Astrocyte (in vitro differentiated cells and primary cell): ENCODE data around the gene COL28A1. TPM values are rescaled to one million over a fixed set of nuclear protein-coding genes. Genes with fewer than 3 reads are reported as not detected.
"Not testable (repeated sequence)": the region's sequence is repeated elsewhere in the genome, so short reads cannot be mapped to it uniquely, and the experiment has no call there.

Experiments used
- DNase-seq: peaks from one replicate; pipeline ENCODE4 v3.0.0-alpha.2; 2010; ENCODE audit warnings: low read depth
- FAIRE-seq: peaks from 2 replicates; lab custom pipeline; 2011; peaks lifted over from hg19 to GRCh38; lab: Jason Lieb, UNC
- H2AFZ ChIP-seq: 2 replicates; pipeline ENCODE4 v1.6.0; 2012; ENCODE audit warnings: low read depth, low read length, inconsistent platforms
- H3K27ac ChIP-seq: 2 replicates; pipeline ENCODE4 v1.5.1; 2011; ENCODE audit warnings: low read depth, low read length, inconsistent platforms
- H3K27me3 ChIP-seq: 2 replicates; pipeline ENCODE4 v1.6.0; 2011; ENCODE audit warnings: low read length, inconsistent platforms; ENCODE audit not compliant: insufficient read depth
- H3K36me3 ChIP-seq: 2 replicates; pipeline ENCODE4 v1.5.1; 2011; ENCODE audit warnings: low read length, inconsistent platforms; ENCODE audit not compliant: insufficient read depth
- H3K4me1 ChIP-seq: 2 replicates; pipeline ENCODE4 v1.5.1; 2011; ENCODE audit warnings: low read length, inconsistent platforms; ENCODE audit not compliant: insufficient read depth
- H3K4me2 ChIP-seq: 2 replicates; pipeline ENCODE4 v1.6.0; 2012; ENCODE audit warnings: low read length, inconsistent platforms
- H3K4me3 ChIP-seq: 2 replicates; pipeline ENCODE4 v1.5.1; 2011; ENCODE audit warnings: low read depth, mild to moderate bottlenecking, low read length, inconsistent platforms; ENCODE audit not compliant: insufficient read depth
- H3K79me2 ChIP-seq: 2 replicates; pipeline ENCODE4 v1.6.0; 2012; ENCODE audit warnings: mild to moderate bottlenecking, low read length, inconsistent platforms; ENCODE audit not compliant: insufficient read depth
- H3K9ac ChIP-seq: 2 replicates; pipeline ENCODE4 v1.6.0; 2012; ENCODE audit warnings: mild to moderate bottlenecking, low read length, inconsistent platforms
- H3K9me3 ChIP-seq: 2 replicates; pipeline ENCODE4 v1.5.1; 2012; ENCODE audit warnings: low read depth, mild to moderate bottlenecking, low read length, inconsistent platforms; ENCODE audit not compliant: insufficient read depth
- H4K20me1 ChIP-seq: 2 replicates; pipeline ENCODE4 v1.6.0; 2012; ENCODE audit warnings: low read length, inconsistent platforms; ENCODE audit not compliant: insufficient read depth
- H3K27ac Mint-ChIP-seq: one replicate; pipeline ENCODE4 v1.8.0; 2021; ENCODE audit warnings: mild to moderate bottlenecking, mixed read lengths; ENCODE audit not compliant: unreplicated experiment
- H3K27me3 Mint-ChIP-seq: one replicate; pipeline ENCODE4 v1.8.0; 2021; ENCODE audit warnings: low read depth, mixed read lengths; ENCODE audit not compliant: unreplicated experiment
- H3K36me3 Mint-ChIP-seq: one replicate; pipeline ENCODE4 v1.8.0; 2021; ENCODE audit warnings: low read depth, mixed read lengths; ENCODE audit not compliant: unreplicated experiment
- H3K4me1 Mint-ChIP-seq: one replicate; pipeline ENCODE4 v1.8.0; 2021; ENCODE audit warnings: low read depth, mixed read lengths; ENCODE audit not compliant: unreplicated experiment
- H3K4me3 Mint-ChIP-seq: one replicate; pipeline ENCODE4 v1.8.0; 2021; ENCODE audit warnings: mild to moderate bottlenecking, moderate library complexity, mixed read lengths; ENCODE audit not compliant: unreplicated experiment
- H3K9me3 Mint-ChIP-seq: one replicate; pipeline ENCODE4 v1.8.0; 2021; ENCODE audit warnings: mild to moderate bottlenecking, mixed read lengths; ENCODE audit not compliant: unreplicated experiment
- CTCF ChIP-seq: IDR thresholded peaks from 2 replicates; pipeline ENCODE4 v1.5.1; 2011; ENCODE audit warnings: low read depth, mild to moderate bottlenecking, inconsistent platforms, low read length, moderate library complexity; ENCODE audit not compliant: insufficient read depth
- EZH2 ChIP-seq: IDR thresholded peaks from 2 replicates; pipeline ENCODE4 v1.6.1; 2012; ENCODE audit warnings: mild to moderate bottlenecking, low read length, inconsistent platforms; ENCODE audit not compliant: insufficient read depth
- total RNA-seq: library from RNA; stranded (reverse); gene quantifications from 2 replicates; pipeline ENCODE4 v1.2.1, GENCODE V29; 2021

Gene COL28A1
- total RNA-seq, 1 donor from 2014 or later = 0.11 TPM

GRCh38 chr7:7563269-7563668, 27.6 kb upstream of the COL28A1 start:
- Mint-ChIP-seq H3K4me3 (no peak overlapping the region), H3K27ac (no peak overlapping the region), H3K27me3 (no peaks in the 10 kb centered on the region), H3K9me3 (peaks cover 7% of the 10 kb centered on the region), H3K36me3 (peaks cover 3% of the 10 kb centered on the region), H3K4me1 (peaks cover 5% of the 10 kb centered on the region)
- Histone ChIP-seq H3K27me3 (no peaks in the 10 kb centered on the region), H3K9me3 (no peaks in the 10 kb centered on the region), H3K27ac (no peak overlapping the region), H3K9ac (no peak overlapping the region), H3K4me1 (peaks cover 14% of the 10 kb centered on the region), H3K4me3 (no peak overlapping the region), H4K20me1 (peaks cover 2% of the 10 kb centered on the region), H3K4me2 (no peak overlapping the region), H3K36me3 (no peaks in the 10 kb centered on the region), H3K79me2 (peaks cover 10% of the 10 kb centered on the region), H2AFZ (no peak overlapping the region)
- DNase-seq (no peak), FAIRE-seq (no peak)
- no peak for TF ChIP-seq EZH2
- no peak for TF ChIP-seq CTCF

- TF ChIP-seq CTCF = no peak
- TF ChIP-seq EZH2 = no peak
- Histone ChIP-seq H3K27ac (no peak overlapping the region), H3K4me1 (peaks cover 10% of the 10 kb centered on the region), H4K20me1 (no peaks in the 10 kb centered on the region), H2AFZ (no peak overlapping the region), H3K9me3 (no peaks in the 10 kb centered on the region), H3K4me2 (no peak overlapping the region), H3K27me3 (no peaks in the 10 kb centered on the region), H3K36me3 (no peaks in the 10 kb centered on the region), H3K4me3 (no peak overlapping the region), H3K9ac (no peak overlapping the region), H3K79me2 (peaks cover 5% of the 10 kb centered on the region)
- FAIRE-seq (no peak), DNase-seq (peak; percentile 46)
- H3K4me3 Mint-ChIP-seq = no peak overlapping the region
- H3K27ac Mint-ChIP-seq = no peak overlapping the region
- peaks cover 3% of the 10 kb centered on the region for H3K36me3 Mint-ChIP-seq
- H3K9me3 Mint-ChIP-seq = peaks cover 11% of the 10 kb centered on the region
- H3K27me3 Mint-ChIP-seq = no peaks in the 10 kb centered on the region
- no peaks in the 10 kb centered on the region for H3K4me1 Mint-ChIP-seq
Measured at GRCh38 chr7:7562736-7563135, 27.1 kb upstream of the COL28A1 start.

GRCh38 chr7:7561591-7561990, 25.9 kb upstream of the COL28A1 start:
- not testable (repeated sequence) for H2AFZ ChIP-seq, H3K36me3 ChIP-seq, H3K4me1 Mint-ChIP-seq, H4K20me1 ChIP-seq, H3K9ac ChIP-seq, H3K4me3 ChIP-seq, H3K27ac ChIP-seq, H3K4me2 ChIP-seq, FAIRE-seq, H3K4me3 Mint-ChIP-seq, DNase-seq, H3K27me3 Mint-ChIP-seq, H3K27ac Mint-ChIP-seq, H3K9me3 ChIP-seq, H3K27me3 ChIP-seq, H3K79me2 ChIP-seq, H3K36me3 Mint-ChIP-seq
- peaks cover 13% of the 10 kb centered on the region for H3K9me3 Mint-ChIP-seq
- peaks cover 10% of the 10 kb centered on the region for H3K4me1 ChIP-seq
